GM10248 (cell line): ENCODE data around the gene CLEC12A.

ENCODE experiments used
- CTCF ChIA-PET: fragments of 300-600 bp; sonication (Branson Sonifier 250); formaldehyde crosslinking; extraction: SDS; loops from one replicate; lab custom pipeline; 2021; ENCODE audit warnings: antibody characterized with exemption; lab: Yijun Ruan, JAX
- POLR2A ChIA-PET: fragments of 350-650 bp; sonication (Branson Sonifier 250); formaldehyde crosslinking; extraction: SDS; loops from one replicate; lab custom pipeline; 2020; ENCODE audit warnings: antibody characterized with exemption; lab: Yijun Ruan, JAX
- DNase-seq: peaks from one replicate; pipeline ENCODE4 v3.0.0; 2012; ENCODE audit errors: extremely low spot score
- TF ChIP-seq, protein P1 (sequence below): IDR thresholded peaks from 2 replicates; pipeline ENCODE4 v1.5.1; 2012; ENCODE audit warnings: mild to moderate bottlenecking, low read depth; ENCODE audit errors: extremely low read depth, missing control alignments, control extremely low read depth

The CLEC12A gene

DNA sequence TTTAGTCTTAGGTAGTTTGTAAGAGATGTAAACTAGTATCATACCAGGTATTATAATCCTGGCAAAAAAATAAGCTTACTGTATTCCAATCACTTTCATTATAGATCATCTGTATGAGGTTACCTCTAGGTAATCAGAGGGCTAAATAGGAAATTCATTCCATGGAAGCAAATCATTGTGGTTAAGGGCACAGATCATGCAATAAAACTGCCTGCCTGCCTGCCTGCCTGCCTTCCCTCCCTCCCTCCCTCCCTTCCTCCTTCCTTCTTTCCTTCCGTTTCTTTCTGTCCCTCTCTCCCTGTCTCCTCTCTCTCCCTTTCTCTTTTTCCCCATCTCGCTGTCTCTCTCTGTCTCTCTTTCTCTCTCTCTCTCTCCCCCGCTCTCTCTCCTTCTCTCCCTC is 56.1 kb downstream of the CLEC12A start:
- ChIA-PET POLR2A (no interaction called here), CTCF (no interaction called here)
- TF ChIP-seq, protein P1, sequence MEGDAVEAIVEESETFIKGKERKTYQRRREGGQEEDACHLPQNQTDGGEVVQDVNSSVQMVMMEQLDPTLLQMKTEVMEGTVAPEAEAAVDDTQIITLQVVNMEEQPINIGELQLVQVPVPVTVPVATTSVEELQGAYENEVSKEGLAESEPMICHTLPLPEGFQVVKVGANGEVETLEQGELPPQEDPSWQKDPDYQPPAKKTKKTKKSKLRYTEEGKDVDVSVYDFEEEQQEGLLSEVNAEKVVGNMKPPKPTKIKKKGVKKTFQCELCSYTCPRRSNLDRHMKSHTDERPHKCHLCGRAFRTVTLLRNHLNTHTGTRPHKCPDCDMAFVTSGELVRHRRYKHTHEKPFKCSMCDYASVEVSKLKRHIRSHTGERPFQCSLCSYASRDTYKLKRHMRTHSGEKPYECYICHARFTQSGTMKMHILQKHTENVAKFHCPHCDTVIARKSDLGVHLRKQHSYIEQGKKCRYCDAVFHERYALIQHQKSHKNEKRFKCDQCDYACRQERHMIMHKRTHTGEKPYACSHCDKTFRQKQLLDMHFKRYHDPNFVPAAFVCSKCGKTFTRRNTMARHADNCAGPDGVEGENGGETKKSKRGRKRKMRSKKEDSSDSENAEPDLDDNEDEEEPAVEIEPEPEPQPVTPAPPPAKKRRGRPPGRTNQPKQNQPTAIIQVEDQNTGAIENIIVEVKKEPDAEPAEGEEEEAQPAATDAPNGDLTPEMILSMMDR, result no peak
- DNase-seq, result no peak

DNA sequence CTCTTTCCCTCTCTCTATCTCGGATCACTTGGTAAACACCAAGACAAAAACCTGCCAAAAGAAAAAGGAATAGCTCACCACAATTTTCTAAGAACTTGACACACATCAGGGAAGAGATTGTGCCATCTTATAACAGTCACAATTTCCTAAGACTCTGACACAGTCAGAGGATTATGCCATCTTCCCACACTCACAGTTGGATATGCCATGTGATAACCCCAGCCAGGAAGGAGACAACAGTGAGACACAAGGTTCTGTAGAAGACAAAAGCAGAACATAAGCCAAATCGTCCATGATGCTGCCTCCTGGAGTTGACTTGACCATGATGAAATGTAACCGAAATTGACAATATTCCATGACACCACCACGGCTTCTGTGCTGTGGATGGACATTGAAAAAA is 56.5 kb downstream of the CLEC12A start:
- TF ChIP-seq, protein P1, result no peak
- ChIA-PET POLR2A (no interaction called here), CTCF (no interaction called here)
- DNase-seq, result no peak

DNA sequence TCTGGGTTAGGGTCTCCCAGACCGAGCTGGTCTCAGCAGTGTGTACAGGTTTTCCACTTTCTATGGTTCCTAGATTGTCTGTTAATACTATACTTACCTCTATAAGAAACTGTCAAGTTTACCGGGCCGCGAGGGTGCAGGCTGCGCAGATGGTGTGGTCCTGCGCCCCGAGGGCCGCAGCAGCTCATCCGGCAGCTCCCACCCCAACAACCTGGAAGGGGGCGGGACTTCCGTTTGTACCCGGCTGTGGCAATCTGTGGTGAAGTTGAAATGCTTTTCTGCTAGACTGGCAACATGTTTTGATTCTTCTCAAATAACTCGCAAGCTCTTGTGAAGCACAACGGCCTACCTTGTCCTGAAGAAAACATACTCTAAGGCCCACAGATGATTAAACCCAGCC is 59.2 kb downstream of the CLEC12A start, which contains the start of gene CLEC9A:
CLEC9A (plus strand) TSS at position 237 of the 400 bp plus-strand sequence. CDS start 22,006 bp downstream, outside the sequence.
- TF ChIP-seq, protein P1, result no peak
- no peak for DNase-seq
- ChIA-PET POLR2A (no interaction called here), CTCF (interaction anchor here (1.3 to 2.1 kb wide), 2 partner anchors 21 to 113 kb away, joined by 3 to 4 read pairs; no protein-coding TSS in a partner anchor)

DNA sequence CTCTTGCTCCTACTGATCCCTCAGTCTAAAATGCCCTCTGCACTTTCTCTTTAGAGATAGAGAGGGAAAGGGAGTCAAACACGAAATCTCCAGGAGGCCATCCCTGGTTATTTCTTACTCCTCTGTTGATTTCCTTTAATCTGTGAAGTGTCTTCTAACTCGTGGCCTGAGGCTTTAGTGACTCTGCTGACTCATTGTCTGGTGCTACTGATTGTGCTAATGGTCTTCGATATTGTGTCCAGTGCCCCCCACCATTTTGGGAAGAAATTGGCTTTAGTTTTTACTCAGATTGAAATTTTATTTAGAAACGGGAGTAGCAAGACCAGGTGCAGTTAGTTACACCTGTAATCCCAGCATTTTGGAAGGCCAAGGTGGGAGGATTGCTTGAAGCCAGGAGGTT is 60.1 kb downstream of the CLEC12A start:
- TF ChIP-seq, protein P1, result no peak
- no peak for DNase-seq
- CTCF ChIA-PET, result interaction anchor here (2.1 kb wide), 1 partner anchor 112 kb away, joined by 4 read pairs; no protein-coding TSS in a partner anchor
- POLR2A ChIA-PET, result no interaction called here

DNA sequence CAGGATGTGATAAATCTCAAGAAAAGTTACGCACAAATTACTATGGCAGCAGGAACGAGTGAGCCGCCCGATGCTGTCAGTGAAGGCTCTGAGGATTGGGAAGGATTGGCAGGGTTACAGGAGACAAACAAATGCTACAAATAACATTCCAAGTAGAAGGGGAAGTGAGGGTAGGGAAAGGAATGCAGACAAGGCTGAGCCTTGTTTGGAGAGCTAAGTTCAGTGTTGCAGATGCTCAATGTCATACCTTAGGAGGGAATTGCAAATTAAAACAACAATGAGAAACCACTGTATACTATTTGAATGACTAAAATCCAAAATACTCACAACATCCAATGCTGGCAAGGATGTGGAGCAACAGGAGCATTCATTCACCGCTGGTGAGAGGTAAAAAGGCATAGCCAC is 60.6 kb downstream of the CLEC12A start:
- DNase-seq, result no peak
- ChIA-PET CTCF (interaction anchor here (1.2 to 2.1 kb wide), 2 partner anchors 112 to 281 kb away, joined by 4 read pairs; no protein-coding TSS in a partner anchor), POLR2A (no interaction called here)
- TF ChIP-seq, protein P1, result no peak

DNA sequence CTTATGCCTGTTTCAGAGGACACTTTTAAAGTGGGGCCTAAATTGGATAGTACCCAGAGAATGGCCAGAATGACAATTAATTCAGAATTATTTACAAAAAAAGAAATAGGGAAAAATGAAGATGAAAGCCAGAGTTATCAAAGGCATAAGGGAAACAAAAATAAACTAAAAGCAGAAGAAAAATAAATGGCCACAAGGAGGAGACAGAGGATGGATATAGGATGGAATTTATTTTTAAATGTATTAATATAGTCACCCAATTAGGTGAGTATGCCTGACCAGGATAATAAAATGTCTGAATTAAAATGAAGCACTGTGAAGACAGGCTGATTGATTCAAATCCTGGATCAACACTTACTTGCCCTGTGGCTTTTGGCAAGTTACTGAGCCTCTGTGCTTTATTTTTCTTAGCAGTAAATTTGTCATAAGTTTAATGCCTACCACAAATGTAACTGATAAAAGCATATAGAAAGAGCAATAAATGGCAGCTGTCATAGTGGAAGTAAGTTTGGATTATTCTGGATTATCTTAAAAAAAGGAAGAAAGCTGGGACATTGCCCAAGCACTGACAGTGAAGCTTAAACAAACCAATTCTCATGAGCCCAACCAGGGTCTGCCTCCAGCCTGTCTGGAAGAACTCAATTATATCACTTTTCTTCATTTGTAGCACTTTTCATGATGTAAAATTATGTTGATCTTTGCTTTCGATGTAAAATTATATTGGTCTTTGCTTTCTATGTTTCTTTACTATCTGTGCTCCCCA is 62.8 kb downstream of the CLEC12A start:
- TF ChIP-seq, protein P1, result no peak
- DNase-seq, result no peak
- ChIA-PET POLR2A (no interaction called here), CTCF (interaction anchor here (1.0 to 5.0 kb wide), 9 partner anchors 9 to 716 kb away, joined by 3 to 29 read pairs (median 3); no protein-coding TSS in a partner anchor)
